Measurements from ENCODE around the gene CPXM2. TPM values are rescaled to one million over a fixed set of nuclear protein-coding genes. Genes with fewer than 3 reads are reported as not detected.

CPXM2 gene
- total and polyA plus RNA-seq, 2 experiments from 2014 or later, result 14.8 to 19.8 TPM

- 15 to 16% methylated on average over 2 of the region's 2 CpGs for WGBS, 2 experiments (ENCODE audit: low coverage in 1 of 2, low lambda C conversion rate in 2 of 2, missing lambda C conversion rate in 2 of 2)
- H3K4me1 ChIP-seq (ENCODE audit: insufficient read depth), result no peaks in the 10 kb centered on the region
- in situ Hi-C loops (cut with MboI), result no loop called here
These were observed 176.1 kb downstream of the CPXM2 start for GRCh38 chr10:123715546-123715945.

GRCh38 chr10:123706236-123706635, 185.4 kb downstream of the CPXM2 start:
- Histone ChIP-seq H3K9me3 (ENCODE audit: low read depth) (no peaks in the 10 kb centered on the region), H3K27me3 (replicated peaks; ENCODE audit: insufficient read depth) (no peaks in the 10 kb centered on the region; the same call in 1 of the 2 replicates), H4K20me1 (ENCODE audit: insufficient read depth) (no peaks in the 10 kb centered on the region), H3K4me1 (ENCODE audit: insufficient read depth) (no peaks in the 10 kb centered on the region), H3K4me2 (ENCODE audit: unreplicated experiment) (no peak overlapping the region), H3K4me3 (no peak overlapping the region), H3K79me2 (ENCODE audit: insufficient read depth) (no peaks in the 10 kb centered on the region), H3K9ac (no peak overlapping the region), H3F3A (ENCODE audit: insufficient read depth) (no peaks in the 10 kb centered on the region), H3K9me2 (ENCODE audit: insufficient read depth) (no peaks in the 10 kb centered on the region), H3K36me3 (ENCODE audit: low read depth) (no peaks in the 10 kb centered on the region), H3K27ac (no peak overlapping the region), H2AFZ (no peak overlapping the region)
- in situ Hi-C loops (cut with MboI), result no loop called here
- DNase-seq, result no peak
- no peak for TF ChIP-seq EZH2 (IDR thresholded peaks at IDR 0.05; ENCODE audit: insufficient read depth, poor library complexity, severe bottlenecking)
- 25 to 31% methylated on average over 4 of the region's 4 CpGs for WGBS, 2 experiments (ENCODE audit: low coverage in 1 of 2, low lambda C conversion rate in 2 of 2, missing lambda C conversion rate in 2 of 2)

More at GRCh38 chr10:123715546-123715945, 176.1 kb downstream of the CPXM2 start:
- H3K9me2 ChIP-seq (ENCODE audit: insufficient read depth), result no peaks in the 10 kb centered on the region
- no peaks in the 10 kb centered on the region for H3K9me3 ChIP-seq (ENCODE audit: low read depth)
- DNase-seq, result no peak
- H3K4me2 ChIP-seq (ENCODE audit: unreplicated experiment), result no peak overlapping the region
- H3F3A ChIP-seq (ENCODE audit: insufficient read depth), result no peaks in the 10 kb centered on the region
- TF ChIP-seq EZH2 (IDR thresholded peaks at IDR 0.05; ENCODE audit: insufficient read depth, poor library complexity, severe bottlenecking) (no peak), EZH2phosphoT487 (IDR thresholded peaks at IDR 0.05; ENCODE audit: insufficient read depth, low read depth) (no peak)
- H3K36me3 ChIP-seq (ENCODE audit: low read depth), result no peaks in the 10 kb centered on the region
- H3K27me3 ChIP-seq (replicated peaks; ENCODE audit: insufficient read depth), result no peaks in the 10 kb centered on the region
- no peak overlapping the region for H2AFZ ChIP-seq
- H3K9ac ChIP-seq, result no peak overlapping the region
- H3K27ac ChIP-seq, result no peak overlapping the region
- H3K4me3 ChIP-seq, result no peak overlapping the region
- no peaks in the 10 kb centered on the region for H3K79me2 ChIP-seq (ENCODE audit: insufficient read depth)
- H4K20me1 ChIP-seq (ENCODE audit: insufficient read depth), result no peaks in the 10 kb centered on the region

- no peaks in the 10 kb centered on the region for H3K9me2 ChIP-seq (ENCODE audit: insufficient read depth)
- H3F3A ChIP-seq (ENCODE audit: insufficient read depth), result no peaks in the 10 kb centered on the region
- no peak overlapping the region for H2AFZ ChIP-seq
- no peak overlapping the region for H3K4me2 ChIP-seq (ENCODE audit: unreplicated experiment)
- no peak overlapping the region for H3K27ac ChIP-seq
- H4K20me1 ChIP-seq (ENCODE audit: insufficient read depth), result no peaks in the 10 kb centered on the region
- WGBS, 2 experiments (ENCODE audit: low coverage in 1 of 2, low lambda C conversion rate in 2 of 2, missing lambda C conversion rate in 2 of 2), result 25 to 32% methylated on average over 6 of the region's 6 CpGs
- DNase-seq, result no peak
- H3K79me2 ChIP-seq (ENCODE audit: insufficient read depth), result no peaks in the 10 kb centered on the region
- H3K9ac ChIP-seq, result no peak overlapping the region
- H3K4me1 ChIP-seq (ENCODE audit: insufficient read depth), result no peaks in the 10 kb centered on the region
- no peaks in the 10 kb centered on the region; the same call in none of the 2 replicates for H3K27me3 ChIP-seq (replicated peaks; ENCODE audit: insufficient read depth)
- H3K36me3 ChIP-seq (ENCODE audit: low read depth), result no peaks in the 10 kb centered on the region
- in situ Hi-C loops (cut with MboI), result no loop called here
- no peak for TF ChIP-seq EZH2phosphoT487 (IDR thresholded peaks at IDR 0.05; ENCODE audit: insufficient read depth, low read depth)
- H3K4me3 ChIP-seq, result no peak overlapping the region
- H3K9me3 ChIP-seq (ENCODE audit: low read depth), result no peaks in the 10 kb centered on the region
These were observed 186.8 kb downstream of the CPXM2 start for GRCh38 chr10:123704812-123705211.

GRCh38 chr10:123704076-123704475, 187.5 kb downstream of the CPXM2 start:
- 55 to 62% methylated on average over 7 to 8 of the region's 8 CpGs for WGBS, 2 experiments (ENCODE audit: low coverage in 1 of 2, low lambda C conversion rate in 2 of 2, missing lambda C conversion rate in 2 of 2)
- Histone ChIP-seq H3K79me2 (ENCODE audit: insufficient read depth) (no peaks in the 10 kb centered on the region), H3K4me3 (no peak overlapping the region), H3F3A (ENCODE audit: insufficient read depth) (no peaks in the 10 kb centered on the region), H4K20me1 (ENCODE audit: insufficient read depth) (no peaks in the 10 kb centered on the region), H3K9ac (no peak overlapping the region), H3K27me3 (replicated peaks; ENCODE audit: insufficient read depth) (no peaks in the 10 kb centered on the region; the same call in none of the 2 replicates), H3K4me2 (ENCODE audit: unreplicated experiment) (no peak overlapping the region), H3K9me2 (ENCODE audit: insufficient read depth) (no peaks in the 10 kb centered on the region), H3K36me3 (ENCODE audit: low read depth) (no peaks in the 10 kb centered on the region), H3K4me1 (ENCODE audit: insufficient read depth) (no peaks in the 10 kb centered on the region), H3K9me3 (ENCODE audit: low read depth) (no peaks in the 10 kb centered on the region), H2AFZ (no peak overlapping the region), H3K27ac (no peak overlapping the region)
- DNase-seq, result no peak
- in situ Hi-C loops (cut with MboI), result no loop called here
- TF ChIP-seq EZH2phosphoT487 (IDR thresholded peaks at IDR 0.05; ENCODE audit: insufficient read depth, low read depth) (no peak), EZH2 (IDR thresholded peaks at IDR 0.05; ENCODE audit: insufficient read depth, poor library complexity, severe bottlenecking) (no peak)

GRCh38 chr10:123703195-123703790, 188.3 kb downstream of the CPXM2 start:
- H3K4me2 ChIP-seq (ENCODE audit: unreplicated experiment), result no peak overlapping the region
- no peaks in the 10 kb centered on the region for H3K36me3 ChIP-seq (ENCODE audit: low read depth)
- no peaks in the 10 kb centered on the region for H3K4me1 ChIP-seq (ENCODE audit: insufficient read depth)
- no peak overlapping the region for H3K4me3 ChIP-seq
- DNase-seq, result no peak
- H3K9me2 ChIP-seq (ENCODE audit: insufficient read depth), result no peaks in the 10 kb centered on the region
- no peaks in the 10 kb centered on the region for H3K79me2 ChIP-seq (ENCODE audit: insufficient read depth)
- H4K20me1 ChIP-seq (ENCODE audit: insufficient read depth), result no peaks in the 10 kb centered on the region
- TF ChIP-seq EZH2 (IDR thresholded peaks at IDR 0.05; ENCODE audit: insufficient read depth, poor library complexity, severe bottlenecking) (no peak), EZH2phosphoT487 (IDR thresholded peaks at IDR 0.05; ENCODE audit: insufficient read depth, low read depth) (no peak)
- no peaks in the 10 kb centered on the region for H3K9me3 ChIP-seq (ENCODE audit: low read depth)
- no peak overlapping the region for H3K9ac ChIP-seq
- H3F3A ChIP-seq (ENCODE audit: insufficient read depth), result no peaks in the 10 kb centered on the region
- H3K27me3 ChIP-seq (replicated peaks; ENCODE audit: insufficient read depth), result no peaks in the 10 kb centered on the region; the same call in none of the 2 replicates
- H2AFZ ChIP-seq, result no peak overlapping the region
- no peak overlapping the region for H3K27ac ChIP-seq
- in situ Hi-C loops (cut with MboI), result no loop called here
- WGBS, 2 experiments (ENCODE audit: low coverage in 1 of 2, low lambda C conversion rate in 2 of 2, missing lambda C conversion rate in 2 of 2), result 41 to 43% methylated on average over 6 of the region's 6 CpGs

Other genes starting within 250 kb of the CPXM2 start
- not detected in 2 replicates for gene GPR26, start 225.5 kb downstream of the CPXM2 start, total RNA-seq (2014; rRNA removed; shearing (Covaris generic))
- gene GPR26, start 225.5 kb downstream of the CPXM2 start, polyA plus RNA-seq (2016; fragmentation: Nextera tagmentation; extraction: Ambion mirVana), result not detected in 2 replicates
- 0.11 and 0.25 TPM in 2 replicates for gene CHST15, start 201.8 kb upstream of the CPXM2 start, total RNA-seq (2014; rRNA removed; shearing (Covaris generic))
- gene CHST15, start 201.8 kb upstream of the CPXM2 start, polyA plus RNA-seq (2016; fragmentation: Nextera tagmentation; extraction: Ambion mirVana), result 0.06 and 0.34 TPM in 2 replicates